GM18511 (cell line): ENCODE data around the gene TEX261.
A peak's percentile ranks its signal among the peaks of the same experiment; 100 is the strongest.

Source experiments
- ATAC-seq: cut with Tn5 transposase; IDR thresholded peaks from one replicate; pipeline ENCODE4 v1.9.1; 2021; ENCODE audit warnings: mild to moderate bottlenecking, moderate library complexity; ENCODE audit not compliant: unreplicated experiment

TEX261 gene

GRCh38 chr2:70959851-70960832 is 34.5 kb downstream of the TEX261 start:
- ATAC-seq = no peak

- ATAC-seq = no peak
These were observed 35.4 kb downstream of the TEX261 start for GRCh38 chr2:70959271-70959761.

GRCh38 chr2:70958759-70959158 is 35.9 kb downstream of the TEX261 start:
- no peak for ATAC-seq

- ATAC-seq = no peak
These were observed 36.9 kb downstream of the TEX261 start for GRCh38 chr2:70957798-70958197.

GRCh38 chr2:70956141-70956540 is 38.5 kb downstream of the TEX261 start:
- no peak for ATAC-seq

GRCh38 chr2:70954886-70955285 is 39.8 kb downstream of the TEX261 start:
- ATAC-seq = no peak

- ATAC-seq = no peak
These were observed 45.6 kb downstream of the TEX261 start for GRCh38 chr2:70949086-70949485.

GRCh38 chr2:70948337-70949003 is 46.2 kb downstream of the TEX261 start:
- peak; percentile 95 for ATAC-seq

GRCh38 chr2:70947556-70948184 is 47.0 kb downstream of the TEX261 start:
- ATAC-seq = no peak

DNA sequence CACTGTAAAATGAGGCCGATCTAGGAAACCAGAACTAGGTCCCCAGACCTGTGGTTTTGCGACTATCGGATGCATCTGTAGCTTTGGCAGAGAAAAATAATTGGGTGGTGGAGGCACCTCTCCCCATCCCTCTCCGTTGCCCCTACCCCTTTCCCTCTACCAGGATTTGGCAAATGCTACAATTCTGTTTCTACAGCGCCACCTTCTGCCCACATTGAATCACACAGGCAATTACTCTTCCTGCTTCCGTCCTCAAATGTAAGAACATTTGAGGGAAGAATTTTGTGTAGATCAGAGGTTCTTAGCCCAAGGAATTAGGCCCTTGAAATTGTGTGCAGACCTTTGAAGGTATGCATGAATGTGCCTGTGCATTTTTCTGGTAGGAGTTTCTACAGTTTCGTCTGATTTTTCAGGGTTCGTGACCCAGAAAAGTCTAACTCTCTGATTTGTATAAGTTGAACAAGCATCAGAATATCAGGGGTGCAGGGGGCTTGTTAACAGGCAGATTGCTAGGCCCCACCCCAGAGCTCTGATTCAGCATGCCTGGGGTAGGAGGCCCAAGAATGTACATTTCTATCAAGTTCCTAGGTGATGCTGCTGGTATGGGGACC is 47.7 kb downstream of the TEX261 start:
- no peak for ATAC-seq

- ATAC-seq = no peak
These were observed 50.5 kb downstream of the TEX261 start for GRCh38 chr2:70944111-70944690.

DNA sequence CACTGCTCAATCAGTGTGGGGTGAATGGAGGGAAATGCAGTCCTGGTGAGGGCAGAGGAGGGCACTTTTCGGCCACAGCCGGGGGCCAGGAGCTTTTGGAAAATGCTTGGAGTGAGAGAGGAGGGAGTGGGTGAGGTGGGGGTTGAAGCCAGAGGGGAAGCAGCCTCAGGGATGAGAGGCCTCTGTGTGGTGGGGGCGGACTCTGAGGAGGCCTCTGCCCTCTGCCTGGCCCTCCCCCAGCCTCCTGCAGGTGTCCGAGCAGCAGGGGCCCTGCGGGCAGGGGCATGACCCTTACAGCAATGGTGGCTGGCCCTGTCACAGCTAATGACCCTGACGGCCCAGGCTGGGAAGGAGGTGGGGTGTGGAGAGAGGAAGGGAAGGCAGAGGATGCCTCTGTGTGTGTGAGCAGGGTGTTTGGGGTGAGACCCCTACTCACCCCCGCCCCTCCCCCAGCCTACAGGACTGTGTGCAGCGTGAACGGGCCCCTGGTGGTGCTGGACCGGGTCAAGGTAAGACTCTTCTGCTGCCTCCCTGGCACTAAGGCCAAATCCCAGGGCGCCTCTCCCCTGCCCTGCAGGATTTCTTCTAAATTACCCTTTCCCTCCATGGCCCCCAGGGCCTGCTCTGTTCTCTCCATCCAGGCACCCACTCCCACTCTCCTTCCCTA is 51.3 kb downstream of the TEX261 start:
- ATAC-seq = no peak

GRCh38 chr2:70942396-70943204 is 52.1 kb downstream of the TEX261 start:
- ATAC-seq = no peak

DNA sequence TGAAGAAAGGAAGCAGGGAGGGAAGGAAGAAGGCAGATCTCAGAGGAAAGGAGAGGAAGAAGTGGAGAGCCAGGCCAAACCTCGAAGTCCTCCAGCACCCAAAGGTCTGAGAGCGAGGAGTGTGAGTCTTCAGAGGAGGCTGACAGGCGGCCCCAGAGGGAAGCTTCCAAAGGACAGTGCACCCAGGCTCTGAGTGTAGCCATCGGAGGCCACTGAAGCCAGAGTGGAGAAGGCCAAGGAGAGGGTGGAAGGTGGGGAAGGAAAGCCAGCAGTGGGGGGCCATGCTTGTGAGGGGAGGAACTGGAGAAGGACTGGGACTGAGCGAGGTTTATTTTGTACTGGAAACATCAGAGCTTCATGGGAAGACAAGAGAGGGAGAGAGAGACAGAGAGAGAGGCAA is 53.0 kb downstream of the TEX261 start:
- no peak for ATAC-seq

DNA sequence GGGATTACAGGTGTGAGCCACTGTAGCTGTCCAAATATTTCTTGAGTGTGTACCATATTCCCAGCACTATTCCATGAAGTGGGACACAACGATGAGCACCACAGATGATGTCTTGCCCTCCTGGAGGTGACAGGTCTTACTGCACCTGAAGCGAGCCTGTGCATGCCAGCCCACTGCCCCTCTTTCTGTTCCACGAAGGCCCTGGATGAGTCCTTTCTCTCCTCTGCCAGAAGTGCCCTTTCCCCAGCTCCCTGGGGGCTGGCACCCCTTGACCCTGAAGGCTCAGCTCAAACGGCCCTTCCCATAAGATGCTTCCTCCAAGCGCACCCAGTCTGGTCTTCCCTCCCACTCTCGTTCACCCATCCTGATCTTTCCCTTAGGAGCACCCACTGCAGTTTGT is 53.5 kb downstream of the TEX261 start:
- no peak for ATAC-seq

DNA sequence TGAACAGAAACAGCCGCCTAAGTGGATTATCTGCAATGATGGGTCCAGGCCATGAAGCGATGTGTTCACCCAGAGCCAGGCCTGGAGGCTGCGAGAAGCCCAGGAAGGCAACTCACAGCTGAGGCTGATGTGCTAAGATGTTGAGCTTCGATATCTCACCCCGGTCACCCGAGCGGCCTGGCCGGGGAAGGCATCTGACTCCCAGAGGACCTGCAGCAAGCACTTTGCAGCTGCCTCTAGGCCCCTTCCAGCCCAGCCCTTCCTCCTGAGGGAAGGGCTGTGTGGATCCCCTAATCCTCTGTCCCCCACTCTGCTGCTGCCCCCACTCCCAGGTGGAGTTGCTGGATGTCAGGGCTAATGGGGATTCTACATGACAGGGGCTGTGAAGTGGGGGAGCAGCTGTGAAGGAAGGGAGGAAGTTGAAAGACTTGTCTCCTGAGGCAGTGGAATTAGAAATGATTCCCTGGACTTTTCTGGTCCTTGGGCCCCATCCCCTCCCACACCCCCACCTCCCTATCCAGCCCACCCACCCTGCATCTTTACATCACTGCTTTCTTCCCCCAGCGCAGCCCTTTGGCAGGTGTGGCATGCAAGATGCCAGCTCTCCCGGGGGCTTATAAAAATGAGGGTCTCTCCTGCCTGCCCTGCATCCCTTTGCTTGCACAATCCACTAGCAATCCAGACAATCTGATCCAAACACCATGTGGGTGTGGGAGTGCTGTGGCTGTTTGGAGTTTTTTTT is 54.7 kb downstream of the TEX261 start:
- ATAC-seq = no peak

DNA sequence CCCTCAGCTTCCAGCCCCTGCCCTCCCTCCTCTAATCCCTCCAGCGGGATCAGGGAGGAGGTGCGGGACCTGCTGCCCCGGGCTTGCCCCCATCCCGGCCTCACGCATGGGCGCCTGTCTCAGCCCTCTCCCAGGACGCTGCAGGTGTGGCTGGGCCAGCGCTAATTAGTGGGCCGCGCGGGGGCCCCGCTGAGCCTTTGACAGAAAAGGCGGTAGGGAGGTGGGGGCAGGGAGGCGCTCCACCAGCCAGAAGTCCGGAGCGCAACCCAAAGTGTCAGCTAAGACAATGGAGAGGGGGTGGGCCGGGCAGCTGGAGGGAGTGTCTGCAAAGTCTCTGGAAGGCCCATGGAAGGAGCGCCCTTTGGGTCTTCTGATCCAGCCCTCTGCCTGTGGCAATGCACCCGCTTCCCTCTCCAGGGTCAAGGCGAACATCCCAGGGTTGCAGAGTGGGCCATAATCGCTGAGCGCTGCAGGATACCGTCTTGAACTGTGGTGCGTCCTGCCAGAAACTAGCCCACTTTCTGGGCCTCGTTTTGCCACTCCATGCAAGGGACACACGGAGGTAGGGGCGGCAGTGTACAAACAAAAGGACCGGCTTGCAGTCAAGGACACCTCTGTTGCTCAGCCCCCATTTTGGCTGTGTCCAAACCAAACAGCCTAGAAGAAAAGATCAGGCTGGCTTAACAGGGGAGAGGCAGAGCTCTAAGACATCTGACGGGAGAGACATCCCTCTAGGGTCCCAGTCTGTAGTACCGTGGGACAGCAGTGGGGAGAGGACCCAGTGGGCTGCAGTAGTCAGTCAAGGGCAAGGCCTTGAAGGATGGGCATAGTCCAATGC is 55.5 kb downstream of the TEX261 start:
- no peak for ATAC-seq

DNA sequence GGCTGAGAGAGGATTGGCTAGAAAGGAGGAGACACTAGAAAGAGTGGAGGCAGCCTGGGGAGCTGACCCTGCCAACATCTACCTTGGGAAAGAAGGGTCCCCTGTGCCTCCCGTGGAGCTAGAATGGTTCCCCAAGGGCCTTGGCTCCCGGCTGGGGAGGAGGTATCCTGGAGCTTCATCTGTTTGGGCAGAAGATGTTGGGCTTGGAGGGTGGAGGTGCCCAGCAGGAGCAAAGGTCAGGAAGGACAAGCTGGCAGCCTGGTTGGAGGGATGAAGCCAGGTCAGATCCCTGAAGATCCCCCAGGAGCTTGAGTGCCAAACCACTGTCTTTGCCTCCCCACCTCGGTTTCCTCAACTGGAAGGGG is 56.1 kb downstream of the TEX261 start:
- ATAC-seq = no peak
